Activated CD8-positive, alpha-beta T cell treated with anti-CD3 and anti-CD28 coated beads for 36 hours (primary cell): ENCODE results near the gene NUDCD3. TPM values are rescaled to one million over a fixed set of nuclear protein-coding genes. Genes with fewer than 3 reads are reported as not detected.

Experiments
- ATAC-seq: fragments of 200-7000 bp; cut with Tn5 transposase; one replicate; pipeline ENCODE4 v1.10.0; 2021; ENCODE audit warnings: mild to moderate bottlenecking, moderate library complexity
- CTCF ChIA-PET: fragments of 350-600 bp; sonication (Branson Sonifier 250); formaldehyde crosslinking; loops from one replicate; lab custom pipeline; 2021; ENCODE audit warnings: antibody characterized with exemption; lab: Charles Lee
- POLR2A ChIA-PET: fragments of 350-600 bp; sonication (Branson Sonifier 250); formaldehyde crosslinking; loops from one replicate; lab custom pipeline; 2021; ENCODE audit warnings: antibody characterized with exemption; lab: Charles Lee
- DNase-seq: peaks from one replicate; pipeline ENCODE4 v3.0.0-alpha.2; 2020
- H3K27ac Mint-ChIP-seq: one replicate; pipeline ENCODE4 v1.8.0; 2021; ENCODE audit warnings: mild to moderate bottlenecking, mixed read lengths
- H3K27me3 Mint-ChIP-seq: one replicate; pipeline ENCODE4 v1.8.0; 2021; ENCODE audit warnings: mixed read lengths
- H3K36me3 Mint-ChIP-seq: one replicate; pipeline ENCODE4 v1.8.0; 2021; ENCODE audit warnings: low read depth, mixed read lengths
- H3K4me1 Mint-ChIP-seq: one replicate; pipeline ENCODE4 v1.8.0; 2021; ENCODE audit warnings: low read depth, mixed read lengths
- H3K4me3 Mint-ChIP-seq: one replicate; pipeline ENCODE4 v1.8.0; 2021; ENCODE audit warnings: mild to moderate bottlenecking, moderate library complexity, mixed read lengths
- H3K9me3 Mint-ChIP-seq: one replicate; pipeline ENCODE4 v1.8.0; 2021; ENCODE audit warnings: mixed read lengths
- intact Hi-C: fragments of 100-400 bp; cut with micrococcal nuclease; formaldehyde crosslinking; loops from one replicate; pipeline ENCODE4 v1.10.0; 2022
- total RNA-seq, 2 experiments: library from RNA; stranded (reverse); gene quantifications; one replicate each; pipeline ENCODE4 v1.2.3, GENCODE V29; 2021
- TF ChIP-seq, protein P1 (sequence below): fragments of 200-600 bp; IDR thresholded peaks from one replicate; pipeline ENCODE4 v1.8.0; 2022; ENCODE audit warnings: antibody characterized with exemption, mild to moderate bottlenecking

NUDCD3 gene
- total RNA-seq, 2 experiments from 2014 or later, result 102 to 107 TPM

DNA sequence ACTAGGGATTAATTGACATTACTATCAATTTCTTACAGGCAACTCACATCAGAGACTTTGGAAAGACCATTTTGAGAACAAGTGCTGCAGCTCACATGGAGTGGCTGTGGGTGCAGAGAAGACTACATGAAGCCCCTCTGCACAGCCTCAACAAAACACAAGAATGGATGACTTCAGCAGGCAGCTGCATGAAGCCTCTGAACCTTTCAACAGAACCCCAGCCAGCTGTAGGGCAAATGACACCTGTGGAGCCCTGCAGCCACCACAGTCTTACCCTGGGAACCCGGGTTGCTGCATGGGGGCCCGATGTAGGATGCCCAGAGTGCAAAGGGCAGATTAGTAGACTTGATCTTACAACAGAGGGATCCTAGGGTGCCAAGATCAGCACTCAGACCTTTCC, 103.1 kb downstream of the NUDCD3 start:
- Mint-ChIP-seq H3K27ac (no peak overlapping the region), H3K4me3 (no peak overlapping the region), H3K27me3 (no peaks in the 10 kb centered on the region), H3K4me1 (no peaks in the 10 kb centered on the region), H3K9me3 (no peaks in the 10 kb centered on the region), H3K36me3 (peaks cover 12% of the 10 kb centered on the region)
- TF ChIP-seq, protein P1, sequence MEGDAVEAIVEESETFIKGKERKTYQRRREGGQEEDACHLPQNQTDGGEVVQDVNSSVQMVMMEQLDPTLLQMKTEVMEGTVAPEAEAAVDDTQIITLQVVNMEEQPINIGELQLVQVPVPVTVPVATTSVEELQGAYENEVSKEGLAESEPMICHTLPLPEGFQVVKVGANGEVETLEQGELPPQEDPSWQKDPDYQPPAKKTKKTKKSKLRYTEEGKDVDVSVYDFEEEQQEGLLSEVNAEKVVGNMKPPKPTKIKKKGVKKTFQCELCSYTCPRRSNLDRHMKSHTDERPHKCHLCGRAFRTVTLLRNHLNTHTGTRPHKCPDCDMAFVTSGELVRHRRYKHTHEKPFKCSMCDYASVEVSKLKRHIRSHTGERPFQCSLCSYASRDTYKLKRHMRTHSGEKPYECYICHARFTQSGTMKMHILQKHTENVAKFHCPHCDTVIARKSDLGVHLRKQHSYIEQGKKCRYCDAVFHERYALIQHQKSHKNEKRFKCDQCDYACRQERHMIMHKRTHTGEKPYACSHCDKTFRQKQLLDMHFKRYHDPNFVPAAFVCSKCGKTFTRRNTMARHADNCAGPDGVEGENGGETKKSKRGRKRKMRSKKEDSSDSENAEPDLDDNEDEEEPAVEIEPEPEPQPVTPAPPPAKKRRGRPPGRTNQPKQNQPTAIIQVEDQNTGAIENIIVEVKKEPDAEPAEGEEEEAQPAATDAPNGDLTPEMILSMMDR, result no peak
- POLR2A ChIA-PET, result no interaction called here
- intact Hi-C loops, result no loop called here
- DNase-seq, result no peak
- CTCF ChIA-PET, result no interaction called here
- ATAC-seq, result no peak

DNA sequence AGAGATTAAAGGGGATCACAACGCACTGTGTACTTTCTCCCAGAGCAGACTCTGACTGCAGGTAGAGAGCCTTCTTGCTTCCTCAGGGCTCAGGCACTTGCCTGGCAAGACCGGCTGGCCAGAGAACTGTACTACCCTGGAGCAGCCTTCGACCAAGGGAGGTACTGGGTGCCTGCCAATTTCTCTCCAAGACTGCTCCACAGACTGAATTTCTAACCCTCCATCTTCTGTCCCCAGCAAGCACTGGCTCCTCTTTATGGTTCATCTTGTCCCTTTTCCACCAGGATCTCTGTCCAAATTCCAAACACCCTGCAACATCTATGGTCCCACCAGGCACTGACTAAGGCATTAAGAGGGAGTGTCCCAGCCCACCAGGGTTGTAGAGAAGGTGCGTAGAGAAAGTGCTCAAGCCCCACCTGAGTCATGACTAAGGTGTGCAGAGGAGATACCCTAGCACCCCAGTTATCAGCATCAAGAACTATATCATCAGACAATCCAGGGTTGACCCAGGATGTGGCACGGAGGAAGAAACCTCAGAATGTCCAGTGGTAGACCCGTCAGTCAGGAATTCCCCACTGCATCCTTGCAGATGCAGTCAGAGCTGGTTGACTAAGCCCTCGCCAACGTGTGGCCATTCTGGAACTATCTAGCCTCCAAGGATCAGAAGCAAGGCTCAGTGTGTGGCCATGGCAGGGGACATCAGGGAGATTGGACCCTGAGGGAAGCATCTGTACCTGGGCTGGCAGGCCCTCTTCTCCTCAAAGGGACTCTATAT, 104.1 kb downstream of the NUDCD3 start:
- Mint-ChIP-seq H3K9me3 (no peaks in the 10 kb centered on the region), H3K27ac (no peak overlapping the region), H3K36me3 (peaks cover 10% of the 10 kb centered on the region), H3K27me3 (no peaks in the 10 kb centered on the region), H3K4me3 (no peak overlapping the region), H3K4me1 (no peaks in the 10 kb centered on the region)
- DNase-seq, result no peak
- intact Hi-C loops, result no loop called here
- TF ChIP-seq, protein P1, result no peak
- ChIA-PET POLR2A (no interaction called here), CTCF (no interaction called here)
- no peak for ATAC-seq

DNA sequence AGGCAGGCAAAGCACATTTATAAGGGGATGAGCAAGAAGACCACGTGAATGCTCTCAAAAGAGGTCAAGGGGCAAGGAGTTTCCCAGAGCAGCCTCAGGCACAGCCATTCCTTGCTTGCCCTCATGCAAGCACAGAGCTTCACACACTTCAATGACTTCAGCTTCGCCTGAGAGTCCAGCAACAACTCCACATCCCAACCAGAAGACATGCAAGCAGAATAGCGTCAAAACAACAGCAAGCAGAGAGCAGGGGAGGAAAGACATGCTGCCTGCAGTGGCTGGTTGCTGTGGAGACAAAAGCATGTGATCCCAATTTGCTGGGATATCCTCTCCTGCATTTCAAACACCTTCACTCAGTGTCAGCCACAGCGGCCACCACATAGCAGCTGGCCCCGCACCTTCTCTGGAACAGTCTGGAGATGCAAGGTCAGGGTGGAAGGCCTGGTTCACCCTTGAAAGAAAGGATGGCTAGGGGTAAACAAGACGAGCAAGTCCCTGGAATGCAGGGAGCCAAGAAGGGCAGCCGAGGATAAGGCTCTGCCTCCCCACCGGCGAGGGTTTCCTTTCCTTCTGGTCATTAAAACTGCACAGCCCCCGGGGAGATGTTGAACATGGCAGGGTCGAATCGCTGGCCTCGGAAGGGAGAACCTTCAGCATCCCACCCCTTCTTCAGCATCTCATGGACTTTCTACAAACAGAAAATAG, 104.9 kb downstream of the NUDCD3 start:
- ATAC-seq (no peak), DNase-seq (no peak)
- Mint-ChIP-seq H3K27ac (no peak overlapping the region), H3K4me3 (no peak overlapping the region), H3K36me3 (peaks cover 7% of the 10 kb centered on the region), H3K27me3 (no peaks in the 10 kb centered on the region), H3K4me1 (no peaks in the 10 kb centered on the region), H3K9me3 (no peaks in the 10 kb centered on the region)
- TF ChIP-seq, protein P1, result no peak
- intact Hi-C loops, result no loop called here
- POLR2A ChIA-PET, result interaction anchor here (0.7 kb wide), 1 partner anchor 931 kb away, joined by 3 read pairs; no protein-coding TSS in a partner anchor
- CTCF ChIA-PET, result no interaction called here

DNA sequence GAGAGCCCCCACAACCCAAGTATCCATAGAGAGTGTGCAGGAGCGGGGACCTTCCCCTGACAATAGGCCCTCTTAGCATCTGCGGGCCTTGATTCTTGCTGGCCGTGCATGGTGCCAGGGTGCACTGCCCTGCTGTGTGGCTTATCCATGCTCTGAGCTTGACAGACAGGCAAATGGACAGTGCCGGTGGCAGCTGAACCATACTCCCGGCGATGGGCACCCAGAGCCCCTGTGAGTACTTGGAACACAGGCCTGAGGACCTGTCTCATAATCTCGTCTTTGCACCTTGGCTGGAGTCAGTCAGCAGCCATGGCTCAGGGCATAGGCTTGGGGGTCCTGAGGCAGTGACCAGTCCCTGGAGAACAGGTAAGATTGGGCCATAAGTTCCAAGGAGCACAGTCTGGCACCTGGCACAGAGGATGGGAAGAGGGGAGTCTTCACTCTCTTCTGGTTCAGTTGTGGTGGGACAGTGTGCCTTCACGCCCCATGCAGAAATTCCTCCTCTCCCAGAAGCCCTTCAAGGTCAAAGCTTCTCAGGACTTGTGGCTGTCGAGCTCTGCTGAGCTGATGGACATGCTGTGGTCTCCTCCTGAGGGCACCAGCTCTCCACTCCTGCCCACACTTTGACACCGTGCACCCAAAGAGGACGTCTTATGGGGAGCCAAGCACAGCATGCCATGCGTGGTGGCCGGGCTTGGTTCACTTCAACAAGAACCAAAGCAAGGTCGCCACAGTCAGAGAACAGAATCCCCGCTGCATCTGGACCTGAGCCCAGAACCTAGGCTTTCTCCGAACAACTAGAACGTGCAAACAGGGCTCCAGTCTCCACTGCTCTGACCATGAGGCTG, 105.6 kb downstream of the NUDCD3 start:
- intact Hi-C loops, result no loop called here
- H3K9me3 Mint-ChIP-seq, result no peaks in the 10 kb centered on the region
- CTCF ChIA-PET, result no interaction called here
- DNase-seq, result no peak
- H3K27ac Mint-ChIP-seq, result no peak overlapping the region
- no peak for ATAC-seq
- TF ChIP-seq, protein P1, result no peak
- POLR2A ChIA-PET, result interaction anchor here (0.7 kb wide), 1 partner anchor 930 kb away, joined by 3 read pairs; no protein-coding TSS in a partner anchor
- no peaks in the 10 kb centered on the region for H3K27me3 Mint-ChIP-seq
- H3K4me1 Mint-ChIP-seq, result no peaks in the 10 kb centered on the region
- H3K4me3 Mint-ChIP-seq, result no peak overlapping the region
- peaks cover 5% of the 10 kb centered on the region for H3K36me3 Mint-ChIP-seq
